HG02798 (cell line): Measurements from ENCODE around the gene CALM1.

Source experiments
- ATAC-seq: cut with Tn5 transposase; IDR thresholded peaks from one replicate; pipeline ENCODE4 v1.9.1; 2021; ENCODE audit warnings: mild to moderate bottlenecking; ENCODE audit not compliant: unreplicated experiment, poor library complexity

Gene CALM1

DNA sequence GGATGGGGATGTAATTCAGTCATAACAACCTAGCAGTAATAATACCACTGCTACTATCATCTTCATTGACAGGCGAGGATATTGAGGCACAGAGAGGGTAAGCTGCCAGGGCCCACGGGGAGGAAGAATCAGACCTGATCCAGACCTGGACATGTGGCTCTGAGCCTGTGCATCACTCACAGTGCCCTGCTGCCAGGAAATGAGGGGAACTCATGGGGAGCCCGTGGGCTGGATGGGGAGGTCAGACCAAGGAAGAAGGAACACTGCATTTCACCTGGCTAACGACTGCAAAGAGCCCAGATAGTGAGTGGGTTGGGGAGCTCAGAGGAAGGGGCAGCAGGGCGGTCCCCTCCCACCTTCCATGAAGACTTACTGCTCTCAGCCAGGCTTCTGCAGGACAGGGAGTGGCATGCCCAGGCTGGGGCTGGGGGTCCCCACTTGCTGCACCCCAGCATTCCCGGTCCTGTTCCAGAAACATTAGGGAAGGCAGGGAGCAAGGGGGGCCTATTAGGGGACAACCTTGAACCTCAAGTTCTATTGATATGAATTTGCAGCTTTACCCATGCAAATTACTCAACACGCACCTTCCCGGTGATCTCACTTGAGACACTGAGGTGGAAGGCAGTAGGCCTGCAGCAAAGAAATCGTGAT, 37.7 kb downstream of the CALM1 start:
- no peak for ATAC-seq

GRCh38 chr14:90438841-90439240, 42.0 kb downstream of the CALM1 start:
- ATAC-seq, result no peak

- ATAC-seq, result no peak
These were observed 43.2 kb downstream of the CALM1 start for GRCh38 chr14:90440021-90440451.

DNA sequence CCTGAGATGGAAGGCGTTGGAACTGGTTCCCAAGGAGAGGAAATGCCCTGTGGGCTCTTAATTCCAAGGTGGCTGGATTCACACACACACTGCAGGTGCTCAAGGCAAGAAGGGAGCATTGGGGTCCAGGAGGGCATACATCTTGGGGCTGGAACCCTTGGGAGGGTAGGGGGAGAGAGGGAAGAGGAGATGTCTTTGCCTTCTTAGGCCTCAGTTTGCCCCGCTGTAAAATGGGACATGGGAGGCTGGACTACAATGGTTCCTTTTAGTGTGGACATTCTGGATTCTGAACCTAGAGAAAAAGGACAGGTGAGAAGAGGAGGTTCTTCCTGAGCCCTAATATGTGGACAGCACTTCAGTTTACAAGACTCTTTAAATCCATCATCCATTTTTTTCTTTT, 43.8 kb downstream of the CALM1 start:
- no peak for ATAC-seq

DNA sequence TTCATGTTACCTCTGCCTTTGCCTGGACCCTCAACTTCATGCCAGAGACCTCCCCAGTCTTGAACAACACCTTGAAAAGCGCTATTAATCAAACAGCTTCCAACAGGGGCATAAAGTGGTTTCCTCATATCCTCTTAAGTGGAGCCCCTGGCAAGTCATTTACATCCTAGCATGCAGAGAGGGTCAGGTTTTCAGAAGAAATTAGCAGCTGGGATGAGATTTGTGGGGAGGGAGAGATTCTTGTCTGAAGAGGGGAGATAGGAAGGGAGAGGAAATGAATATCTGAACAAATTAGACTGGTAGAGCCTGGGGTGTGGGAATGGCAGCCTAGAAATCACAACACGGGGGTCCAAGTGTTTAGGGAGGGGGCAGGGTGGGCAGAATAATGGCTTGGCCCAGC, 45.6 kb downstream of the CALM1 start:
- no peak for ATAC-seq

- no peak for ATAC-seq
These were observed 46.6 kb downstream of the CALM1 start for GRCh38 chr14:90443161-90444076.

GRCh38 chr14:90444077-90444696, 47.4 kb downstream of the CALM1 start:
- no peak for ATAC-seq

DNA sequence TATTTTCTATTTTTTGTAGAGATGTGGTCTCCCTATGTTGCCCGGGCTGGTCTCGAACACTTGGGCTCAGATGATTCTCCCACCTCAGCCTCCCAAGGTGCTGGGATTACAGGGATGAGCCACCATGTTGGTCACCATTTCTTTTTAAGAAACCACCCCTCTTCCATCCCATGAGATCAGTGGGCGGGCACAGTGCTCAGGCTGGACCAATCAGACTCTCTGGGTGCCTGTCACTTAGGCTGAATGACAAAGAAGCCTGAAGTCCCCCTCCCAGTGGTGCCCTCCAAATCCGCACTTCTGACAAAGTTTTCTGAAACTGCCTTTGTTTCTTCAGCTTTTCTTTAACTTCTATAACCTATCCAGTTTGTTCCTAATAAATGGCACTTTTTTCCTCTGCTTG, 48.2 kb downstream of the CALM1 start:
- ATAC-seq, result no peak

GRCh38 chr14:90446405-90446804, 49.6 kb downstream of the CALM1 start:
- no peak for ATAC-seq

GRCh38 chr14:90447720-90448497, 51.1 kb downstream of the CALM1 start:
- no peak for ATAC-seq

GRCh38 chr14:90449411-90449810, 52.6 kb downstream of the CALM1 start:
- ATAC-seq, result no peak

DNA sequence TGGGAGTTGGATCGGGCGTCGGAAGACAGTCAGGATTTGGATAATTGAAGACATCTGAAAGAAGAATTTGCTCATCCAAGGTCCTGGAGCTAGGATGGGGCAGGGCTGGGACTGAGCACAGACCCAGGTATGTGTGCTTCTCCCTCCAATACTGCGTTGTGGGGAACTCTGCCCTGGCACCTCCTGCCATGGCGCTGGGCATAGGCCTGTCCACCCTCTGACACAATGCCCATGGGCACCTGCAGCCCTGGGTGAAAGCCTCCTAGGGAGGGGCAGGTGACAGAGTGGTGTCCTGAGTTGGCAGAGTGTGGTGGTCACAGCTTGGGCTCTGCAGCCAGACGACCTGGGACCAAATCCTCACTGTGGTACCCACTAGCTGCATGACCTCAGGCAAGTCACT, 53.3 kb downstream of the CALM1 start:
- no peak for ATAC-seq

GRCh38 chr14:90450667-90451066, 53.8 kb downstream of the CALM1 start:
- no peak for ATAC-seq

GRCh38 chr14:90451443-90451842, 54.6 kb downstream of the CALM1 start:
- no peak for ATAC-seq

- ATAC-seq, result no peak
These were observed 55.1 kb downstream of the CALM1 start for GRCh38 chr14:90451961-90452360.

GRCh38 chr14:90452366-90452765, 55.5 kb downstream of the CALM1 start:
- ATAC-seq, result no peak

GRCh38 chr14:90453401-90453951, 56.6 kb downstream of the CALM1 start:
- ATAC-seq, result no peak

DNA sequence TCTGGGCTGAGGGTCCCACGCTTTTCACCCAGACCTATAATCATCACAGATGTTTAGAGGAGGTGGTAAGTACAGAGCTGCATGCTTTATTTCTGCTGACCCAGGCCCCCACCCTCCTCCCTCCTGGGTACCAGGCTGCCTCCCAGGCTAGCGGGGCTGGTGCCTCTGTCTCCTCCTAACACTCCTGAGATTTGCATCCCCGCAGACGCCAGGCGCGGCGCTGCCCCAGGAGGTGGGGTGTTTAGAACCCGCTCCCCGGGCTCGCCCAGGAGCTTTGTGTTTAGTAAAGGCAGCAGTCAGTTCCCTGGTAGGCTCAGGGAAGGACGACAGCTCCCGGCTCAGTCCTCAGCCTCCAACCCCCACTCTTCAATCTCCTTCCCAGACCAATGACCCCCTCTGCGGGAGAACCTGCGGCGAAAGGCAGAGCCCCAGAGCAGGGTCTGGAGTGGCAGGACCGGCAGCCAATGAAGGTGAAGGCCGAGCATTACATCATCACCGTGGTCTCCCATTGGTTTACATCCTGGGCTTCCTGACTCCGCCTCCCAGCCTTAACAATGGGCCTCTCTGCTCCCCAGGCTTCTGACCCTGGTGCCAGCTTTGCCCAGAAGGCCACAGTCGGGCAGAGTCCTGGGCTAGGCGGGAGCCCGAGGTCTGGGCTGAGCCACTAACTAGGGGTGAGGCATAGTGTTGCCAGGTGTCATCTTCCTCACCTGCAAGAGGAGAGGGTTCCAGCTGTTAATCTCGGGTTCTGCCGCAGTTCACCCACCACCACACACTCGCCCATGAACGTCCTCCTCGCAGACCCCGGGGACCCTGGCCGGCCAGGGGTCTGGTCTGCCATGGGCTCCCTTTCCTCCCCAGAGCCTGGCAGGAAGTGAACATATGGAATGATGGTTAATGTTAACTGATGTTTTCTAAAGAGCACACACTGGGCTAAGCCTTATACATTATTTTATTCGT, 57.5 kb downstream of the CALM1 start:
- ATAC-seq, result no peak

- ATAC-seq, result no peak
These were observed 58.3 kb downstream of the CALM1 start for GRCh38 chr14:90455100-90455571.
